HG03103 (cell line): ENCODE results near the gene ZNF771.
"Not testable (repeated sequence)": the region's sequence is repeated elsewhere in the genome, so short reads cannot be mapped to it uniquely, and the experiment has no call there.

ENCODE experiments used
- ATAC-seq: cut with Tn5 transposase; IDR thresholded peaks from one replicate; pipeline ENCODE4 v1.9.1; 2021; ENCODE audit warnings: low read depth; ENCODE audit not compliant: unreplicated experiment

ZNF771 gene

DNA sequence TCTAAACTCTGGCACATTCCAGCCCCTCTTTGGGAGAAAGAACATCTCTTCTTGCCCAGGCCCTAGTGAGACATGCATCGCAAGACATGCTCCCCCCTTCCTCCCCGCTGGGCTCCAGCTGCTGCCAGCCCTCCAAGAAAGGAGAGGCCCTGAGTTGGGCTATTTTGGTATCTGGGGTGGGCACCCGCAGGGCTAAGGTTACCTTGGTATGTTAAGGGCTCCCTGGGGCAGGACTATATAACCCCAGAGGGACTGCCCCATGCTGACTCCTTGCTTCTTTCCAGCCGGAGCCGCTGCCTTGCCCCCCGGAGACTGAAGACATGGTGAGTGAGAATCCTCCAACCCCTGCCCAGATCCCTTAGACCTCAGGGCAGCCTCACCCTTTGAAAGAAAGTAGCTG lies 32.9 kb upstream of the ZNF771 start, which contains the start of gene MYL11:
TSS of gene MYL11 (plus strand) at position 265 of the 400 bp plus-strand sequence. CDS start at position 321, 56 bp downstream.
- no peak for ATAC-seq

DNA sequence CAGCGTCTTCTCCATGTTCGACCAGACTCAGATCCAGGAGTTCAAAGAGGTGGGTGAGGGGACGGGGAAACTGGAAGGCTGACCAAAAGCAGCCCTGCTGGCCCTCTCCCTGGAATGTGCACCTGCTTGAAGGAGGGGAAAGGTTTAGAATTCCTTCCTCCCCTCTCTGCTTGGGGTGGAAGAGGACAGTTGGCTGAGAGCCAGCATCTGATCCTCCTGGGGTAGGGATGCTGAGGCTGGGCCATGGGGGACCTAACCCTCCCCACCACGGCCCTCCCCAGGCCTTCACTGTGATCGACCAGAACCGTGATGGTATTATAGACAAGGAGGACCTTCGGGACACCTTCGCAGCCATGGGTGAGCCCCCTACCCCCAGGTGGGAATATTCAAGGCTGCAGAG lies 31.5 kb upstream of the ZNF771 start:
- no peak for ATAC-seq

DNA sequence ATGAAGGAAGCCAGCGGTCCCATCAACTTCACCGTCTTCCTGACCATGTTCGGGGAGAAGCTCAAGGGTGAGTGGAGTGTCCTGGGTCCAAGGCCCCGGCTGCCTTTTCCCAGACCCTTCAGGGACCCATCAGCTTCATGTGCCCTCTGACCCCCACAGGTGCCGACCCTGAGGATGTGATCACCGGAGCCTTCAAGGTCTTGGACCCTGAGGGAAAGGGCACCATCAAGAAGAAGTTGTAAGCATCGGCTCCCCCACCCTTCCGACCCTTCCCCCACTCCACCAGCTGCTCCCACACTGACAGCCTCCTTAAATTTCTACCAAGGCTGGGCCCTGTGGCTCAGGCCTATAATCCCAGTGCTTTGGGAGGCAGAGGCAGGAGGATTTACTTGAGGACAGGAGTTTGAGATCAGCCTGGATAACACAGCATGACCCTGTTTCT lies 30.9 kb upstream of the ZNF771 start:
- ATAC-seq: no peak

DNA sequence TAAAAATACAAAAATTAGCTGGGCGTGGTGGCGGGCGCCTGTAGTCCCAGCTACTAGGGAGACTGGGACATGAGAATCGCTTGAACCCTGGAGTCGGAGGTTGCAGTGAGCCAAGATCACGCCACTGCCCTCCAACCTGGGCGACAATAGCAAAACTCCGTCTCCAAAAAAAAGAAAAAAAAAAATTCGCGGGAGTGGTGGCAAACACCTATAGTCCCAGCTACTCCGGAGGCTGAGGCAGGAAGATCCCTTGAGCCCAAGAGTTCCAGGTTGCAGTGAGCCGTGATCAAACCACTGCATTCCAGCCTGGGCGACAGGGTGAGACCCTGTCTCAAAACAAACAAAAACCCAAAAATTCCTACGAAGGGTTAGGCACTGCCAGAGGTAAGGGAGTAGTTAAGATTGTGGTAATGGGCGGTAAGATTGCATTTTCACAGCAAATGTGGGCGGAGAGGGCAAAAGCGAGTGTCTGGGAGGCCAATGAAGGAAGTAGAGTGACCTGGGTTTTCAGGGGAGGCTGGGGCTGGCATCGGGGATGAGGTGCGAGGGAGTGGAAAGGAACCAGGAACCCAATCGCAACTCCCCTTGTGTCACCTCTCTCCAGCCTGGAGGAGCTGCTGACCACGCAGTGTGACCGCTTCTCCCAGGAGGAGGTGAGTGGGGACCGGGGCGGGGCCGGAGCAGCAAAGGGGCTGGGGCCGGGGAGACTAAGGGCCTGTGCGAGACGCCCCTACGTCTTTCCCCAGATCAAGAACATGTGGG lies 30.2 kb upstream of the ZNF771 start:
- ATAC-seq: no peak

DNA sequence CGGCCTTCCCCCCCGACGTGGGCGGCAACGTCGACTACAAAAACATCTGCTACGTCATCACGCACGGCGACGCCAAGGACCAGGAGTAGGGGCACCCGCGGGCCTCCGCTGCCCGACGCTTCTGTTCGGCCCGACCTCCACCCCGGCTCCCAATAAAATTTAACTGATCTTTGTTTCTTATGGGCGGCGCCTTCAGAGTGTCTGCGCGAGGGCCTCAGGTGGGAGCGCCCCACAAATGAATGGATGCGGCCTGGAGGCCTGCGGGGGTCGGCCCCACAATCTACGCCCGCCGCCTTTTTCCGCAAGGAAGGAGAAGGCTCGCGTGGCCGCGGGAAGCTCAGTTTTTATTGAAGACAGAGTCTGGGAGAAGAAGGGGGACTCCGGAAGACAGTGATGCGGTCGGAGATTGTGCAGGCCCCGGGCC lies 29.6 kb upstream of the ZNF771 start:
- ATAC-seq: peak; percentile 13

DNA sequence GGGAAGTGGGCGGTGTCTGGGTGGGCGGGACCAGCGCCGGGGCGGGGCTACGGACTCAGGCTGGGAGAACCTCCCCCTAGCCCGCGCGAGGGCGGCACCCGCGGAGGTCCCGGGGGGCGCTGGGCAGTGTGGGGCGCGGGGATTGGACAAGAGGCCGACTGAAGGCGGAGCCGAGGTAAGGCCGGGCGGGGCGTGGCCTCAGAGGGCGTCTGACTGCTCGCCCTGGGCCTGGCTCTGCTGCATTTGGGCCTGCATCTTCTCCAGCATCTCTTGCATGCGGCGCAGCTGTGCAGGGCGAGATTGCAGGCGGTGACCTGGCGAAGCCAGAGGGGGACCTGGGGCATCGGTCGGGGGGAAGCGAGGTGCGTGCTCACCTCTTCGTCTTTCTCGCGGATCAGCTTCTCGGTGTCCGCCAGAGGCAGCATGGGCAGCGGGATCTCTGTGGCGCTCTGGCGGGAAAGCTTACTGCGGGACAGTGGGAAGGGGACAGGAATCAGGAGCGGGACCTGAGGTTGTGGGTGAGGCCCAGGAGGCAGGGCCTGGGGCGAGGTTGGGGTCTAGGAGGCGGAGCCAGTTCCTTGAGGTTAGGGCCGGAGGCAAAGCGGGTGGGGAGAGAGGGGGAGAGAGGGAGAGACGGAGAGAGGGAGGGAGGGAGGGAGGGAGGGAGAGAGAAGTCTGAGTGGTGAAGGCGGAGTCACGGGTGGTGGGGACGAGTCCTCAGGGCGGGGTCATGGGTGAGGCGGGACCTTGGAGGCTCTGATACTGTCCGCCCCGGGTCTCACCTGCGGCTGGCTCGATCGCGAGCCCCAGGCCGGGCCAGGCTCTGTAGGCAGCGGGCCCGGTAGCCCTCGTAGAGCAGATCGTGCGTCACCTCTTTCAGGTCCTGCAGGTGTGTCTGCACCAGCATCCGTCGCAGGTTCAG lies 28.9 kb upstream of the ZNF771 start:
- ATAC-seq: peak; percentile 78

DNA sequence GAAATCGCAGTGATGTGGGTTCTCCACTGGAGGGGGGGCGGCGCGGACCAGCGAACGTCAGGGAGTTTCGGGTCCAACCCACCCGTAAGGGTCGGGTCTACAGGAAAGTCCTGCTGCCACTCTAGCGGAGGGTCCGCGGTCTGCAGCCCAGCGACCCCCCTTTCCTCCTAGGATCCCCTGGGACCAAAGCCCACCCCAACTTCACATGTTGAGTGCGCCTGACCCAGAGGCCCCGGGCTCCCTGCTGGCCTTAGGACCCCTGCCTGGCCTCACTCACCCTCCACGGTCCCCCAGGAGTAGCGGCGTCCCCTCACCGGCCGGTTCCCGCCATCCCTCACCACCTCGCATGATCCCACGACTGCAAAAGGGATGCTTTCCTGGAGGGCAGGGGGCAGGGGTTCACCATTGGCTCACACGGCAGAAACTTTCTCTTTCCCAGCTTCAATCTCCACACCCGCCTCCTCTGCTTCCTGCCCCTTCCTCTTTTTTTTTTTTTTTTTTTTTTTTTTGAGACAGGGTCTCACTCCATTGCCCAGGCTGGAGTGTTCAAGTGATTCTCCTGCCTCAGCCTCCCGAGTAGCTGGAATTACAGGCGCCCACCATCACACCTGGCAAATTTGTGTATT lies 28.1 kb upstream of the ZNF771 start:
- ATAC-seq: peak; percentile 1

DNA sequence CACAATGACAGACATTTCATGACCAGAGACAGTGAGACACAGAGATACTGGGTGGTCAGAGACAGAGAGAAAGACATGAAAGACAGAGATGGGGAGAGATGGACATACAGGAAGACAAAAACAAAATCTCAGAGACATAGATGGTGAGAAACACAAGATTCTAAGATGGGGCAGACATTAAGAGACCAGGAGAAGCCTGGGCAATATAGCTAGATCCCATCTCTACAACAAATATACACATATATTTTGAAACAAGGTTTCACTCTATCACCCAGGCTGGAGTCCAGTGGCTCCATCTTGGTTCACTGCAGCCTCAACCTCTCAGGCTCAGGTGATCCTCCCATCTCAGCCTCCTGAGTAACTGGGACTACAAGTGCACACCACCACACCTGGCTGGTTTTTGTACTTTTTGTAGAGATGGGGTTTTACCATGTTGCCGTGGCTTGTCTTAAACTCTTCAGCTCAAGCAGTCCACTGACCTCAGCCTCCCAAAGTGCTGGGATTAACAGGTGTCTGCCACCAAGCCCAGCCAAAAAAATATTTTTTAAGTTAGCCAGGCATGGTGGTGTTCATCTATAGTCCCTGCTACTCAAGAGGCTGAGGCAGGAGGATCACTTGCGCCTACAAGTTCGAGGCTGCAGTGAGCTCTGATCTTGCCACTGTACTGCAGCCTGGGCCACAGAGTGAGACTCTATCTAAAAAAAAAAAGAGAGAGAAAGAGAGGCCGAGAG lies 27.2 kb upstream of the ZNF771 start:
- no peak for ATAC-seq

DNA sequence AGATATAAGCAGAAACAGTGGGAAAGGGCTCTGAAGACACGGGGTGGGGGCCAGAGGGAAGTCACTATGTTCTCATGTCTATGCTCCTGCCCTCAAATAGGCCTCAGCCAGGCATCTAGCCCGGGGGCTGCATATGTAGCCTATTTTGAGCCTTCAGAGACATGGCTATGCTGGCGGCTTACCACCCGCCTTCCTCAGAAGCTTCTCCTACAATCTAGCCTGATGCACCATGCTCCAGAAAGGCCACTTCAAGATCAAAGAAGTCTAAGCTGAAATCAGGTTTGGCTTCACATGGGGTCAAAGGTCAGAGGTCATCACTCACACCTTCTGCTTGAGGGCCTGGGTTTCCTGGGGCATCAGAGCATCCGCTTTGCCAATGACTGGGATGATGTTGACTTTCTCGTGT lies 26.6 kb upstream of the ZNF771 start:
- ATAC-seq: no peak

DNA sequence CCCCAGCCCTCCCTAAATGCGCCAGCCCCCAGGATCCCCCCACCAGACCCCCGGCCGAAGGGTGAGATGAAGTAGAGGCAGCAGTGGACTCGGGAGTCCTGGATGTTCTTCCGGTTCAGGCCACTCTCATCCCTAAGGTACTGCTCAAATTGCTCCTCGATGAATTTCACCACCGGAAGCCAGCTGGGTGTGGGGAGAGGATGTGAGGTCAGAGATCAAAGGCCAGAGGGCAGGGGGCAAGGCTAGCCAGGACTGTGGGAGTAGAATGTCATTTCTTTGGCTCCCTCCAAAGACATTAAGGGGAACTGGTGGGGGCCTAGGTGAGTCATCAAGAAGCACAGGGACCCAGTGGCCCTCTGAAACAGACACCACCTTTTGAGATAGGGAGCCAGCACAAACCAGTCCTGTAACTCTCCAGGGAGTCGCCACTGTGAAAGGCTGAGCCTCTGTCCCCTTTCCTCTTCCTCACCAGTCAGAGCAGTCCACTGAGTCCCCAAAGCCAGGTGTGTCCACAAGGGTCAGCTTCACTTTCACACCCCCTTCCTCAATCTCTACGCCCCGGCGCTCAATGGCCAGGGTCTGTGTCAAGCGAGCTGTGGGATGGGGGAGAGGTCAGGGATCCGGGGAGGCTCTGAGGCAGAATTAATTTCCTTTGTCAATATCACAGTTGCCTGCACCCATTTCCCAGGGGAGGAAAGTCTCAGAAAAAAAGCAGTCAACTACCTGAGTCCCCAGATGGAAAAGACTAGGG lies 25.9 kb upstream of the ZNF771 start:
- ATAC-seq: no peak

DNA sequence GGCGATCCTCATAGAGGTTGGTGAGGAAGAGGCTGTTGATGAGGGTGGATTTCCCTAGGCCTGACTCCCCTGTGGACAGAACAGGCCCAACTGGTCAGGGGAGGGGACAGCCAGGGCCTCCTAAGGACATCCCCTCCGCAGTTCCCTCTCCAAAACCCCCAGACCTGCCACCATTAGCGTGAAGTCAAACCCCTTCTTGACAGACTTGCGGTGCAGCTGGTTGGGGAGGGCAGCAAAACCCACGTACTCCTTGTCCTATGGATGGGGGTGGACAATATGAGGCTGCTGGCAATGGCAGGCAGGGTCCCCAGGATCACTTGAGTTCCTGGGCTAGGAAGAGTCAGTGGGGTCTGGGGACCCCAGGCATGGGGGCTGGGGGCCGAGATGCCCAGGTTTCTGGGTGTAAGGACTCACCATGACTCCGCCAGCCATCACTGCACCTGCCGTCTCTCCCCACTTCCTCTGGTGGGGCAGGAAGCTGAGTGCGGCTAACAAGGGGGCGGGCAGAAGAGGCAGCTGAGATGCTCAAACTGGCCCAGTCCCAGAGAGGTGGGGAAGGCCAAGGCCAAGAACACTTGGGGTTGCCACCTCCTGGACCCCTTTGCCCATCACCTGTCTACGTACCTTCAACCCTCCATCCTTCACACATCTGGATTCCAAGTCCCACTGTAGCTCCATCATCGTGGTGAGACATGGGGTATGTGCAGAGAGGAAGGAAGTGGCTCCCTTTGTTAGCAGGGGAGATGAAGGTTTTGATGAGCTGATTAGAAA lies 25.1 kb upstream of the ZNF771 start, which contains the start of gene SEPTIN1:
TSS of gene SEPTIN1 (minus strand) at position 451 of the 771 bp plus-strand sequence. CDS start at position 432, 19 bp downstream.
- ATAC-seq: no peak

DNA sequence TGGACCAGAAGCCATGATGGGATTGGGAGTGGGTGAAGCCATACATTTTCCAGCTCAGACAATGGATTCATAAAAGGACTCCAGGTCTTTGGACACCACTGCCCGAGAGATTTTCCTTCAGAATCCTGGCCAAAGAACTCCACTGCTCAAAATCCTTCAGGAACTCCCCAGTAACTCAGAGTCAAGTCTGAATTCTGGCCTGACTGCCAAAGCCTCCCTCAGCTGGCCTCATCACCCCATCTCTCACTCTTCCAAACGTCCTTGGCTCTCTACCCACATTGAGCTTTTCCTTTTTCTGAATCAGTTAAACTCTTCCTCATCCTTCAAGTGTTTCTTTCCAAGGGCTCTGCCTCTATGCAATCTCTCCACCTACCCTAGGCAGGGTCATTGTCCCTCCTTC lies 23.9 kb upstream of the ZNF771 start:
- ATAC-seq: no peak

DNA sequence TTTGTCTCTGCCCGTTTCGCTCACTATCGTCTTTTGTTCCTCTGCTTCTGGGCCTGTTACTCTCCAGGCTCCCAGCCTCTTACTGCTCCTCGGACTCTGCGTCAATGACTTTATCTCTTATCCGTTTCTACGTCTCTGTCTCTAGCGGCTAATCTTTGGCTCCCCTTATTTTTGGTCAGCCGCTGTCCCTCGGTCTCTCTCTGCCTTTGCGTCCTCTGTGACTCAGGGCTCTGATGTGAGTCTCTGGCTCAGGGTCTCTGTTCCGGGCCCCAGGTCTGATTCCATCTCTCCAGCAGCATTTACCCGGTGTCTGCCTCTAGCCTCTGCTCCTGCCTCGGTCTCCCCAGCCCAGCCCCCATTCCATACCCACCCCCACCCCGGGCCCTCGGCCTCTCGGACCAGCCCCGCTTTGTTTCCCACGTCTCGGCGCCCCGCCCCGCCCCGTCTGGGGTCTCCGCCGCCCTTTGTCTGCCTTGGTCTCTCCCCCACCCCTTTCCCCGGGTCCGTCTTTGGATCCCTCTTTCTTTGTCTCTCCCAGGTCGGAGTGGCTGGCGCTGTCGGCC lies 12.7 kb upstream of the ZNF771 start:
- no peak for ATAC-seq

DNA sequence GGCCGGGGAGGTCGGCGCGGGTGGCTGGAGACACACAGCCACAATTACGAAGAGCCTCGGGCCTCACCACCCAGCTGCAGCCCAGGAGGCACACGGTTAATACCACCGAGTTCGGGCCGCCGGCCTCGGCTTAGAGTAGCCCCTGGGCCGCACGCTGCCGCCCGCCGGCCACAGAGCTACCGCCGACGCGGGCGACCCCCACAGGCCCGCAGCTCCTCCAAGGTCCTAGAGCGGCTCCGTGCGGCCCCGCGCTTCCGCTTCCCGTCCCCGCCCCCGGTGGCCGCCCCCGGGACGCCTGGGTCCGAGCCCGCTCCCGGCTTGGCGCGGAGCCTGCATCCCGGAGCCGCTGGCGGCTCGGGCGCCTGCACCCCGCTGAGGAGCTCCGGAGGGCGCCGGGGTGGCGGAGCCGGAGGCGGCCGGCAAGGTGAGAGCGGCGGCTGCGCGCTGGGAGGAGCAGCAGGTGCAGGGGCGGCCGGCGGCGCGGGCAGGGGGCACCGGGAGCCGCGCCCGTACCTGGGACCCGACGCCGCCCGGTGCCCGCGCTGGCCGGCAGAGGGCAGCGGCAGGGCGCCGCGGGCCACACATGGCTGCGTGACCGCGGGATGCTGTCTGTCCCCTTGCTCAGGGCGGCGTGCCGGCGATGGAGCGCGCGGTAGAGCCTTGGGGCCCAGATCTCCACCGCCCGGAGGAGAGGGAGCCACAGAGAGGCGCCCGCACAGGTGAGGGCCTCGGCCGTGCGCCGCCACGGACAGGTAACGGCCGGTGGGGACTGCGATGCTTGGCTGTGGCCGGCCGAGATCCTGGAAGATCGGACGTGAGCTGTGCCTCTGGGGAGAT lies 12.0 kb upstream of the ZNF771 start, which contains the start of gene ZNF48:
TSS of gene ZNF48 (plus strand) at position 266 of the 837 bp plus-strand sequence. CDS start at position 641, 375 bp downstream.
- ATAC-seq: peak; percentile 53

DNA sequence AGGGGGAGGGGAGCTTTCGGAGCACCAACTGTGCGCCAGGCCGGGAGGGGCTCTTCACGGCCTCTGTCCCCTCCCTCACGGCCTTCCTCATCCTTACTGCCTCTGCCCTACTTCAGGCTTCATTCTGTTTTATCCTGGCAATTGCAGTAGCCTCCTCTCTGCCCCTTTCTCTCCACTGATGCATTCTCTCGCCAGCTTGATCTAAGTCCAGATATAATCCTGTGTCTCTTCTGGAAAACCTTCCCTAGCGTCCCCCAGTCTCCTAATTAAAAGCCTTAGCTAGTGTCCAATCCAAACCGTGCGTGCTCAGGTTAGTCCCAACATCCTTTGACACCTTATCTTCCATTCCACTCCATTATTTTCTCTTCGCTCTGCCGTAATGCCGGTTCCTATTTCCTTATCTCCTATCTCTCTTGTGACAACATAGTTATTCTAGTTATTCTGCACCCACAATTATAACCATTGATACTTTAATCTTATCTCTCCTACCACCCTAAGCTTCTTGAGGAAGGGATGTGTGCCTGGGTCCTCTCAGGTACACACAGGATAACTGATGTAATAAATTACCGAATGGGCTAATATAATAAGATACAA lies 11.3 kb upstream of the ZNF771 start:
- ATAC-seq: no peak

DNA sequence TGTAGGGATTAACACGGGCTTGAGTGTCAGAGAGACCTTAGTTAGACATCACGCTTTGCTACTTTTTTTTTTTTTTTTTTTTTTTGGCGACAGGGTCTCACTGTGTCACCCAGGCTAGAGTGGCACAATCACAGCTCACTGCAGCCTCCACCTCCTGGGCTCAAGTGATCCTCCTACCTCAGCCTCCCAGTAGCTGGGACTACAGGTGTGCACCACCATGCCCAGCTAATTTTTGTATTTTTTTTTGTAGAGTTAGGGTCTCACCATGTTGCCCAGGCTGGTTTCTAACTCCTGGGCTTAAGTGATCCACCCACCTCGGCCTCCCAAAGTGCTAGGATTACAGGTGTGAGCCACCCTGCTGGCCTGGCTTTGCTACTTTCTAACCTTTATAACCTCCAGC lies 10.8 kb upstream of the ZNF771 start:
- ATAC-seq: not testable (repeated sequence)

DNA sequence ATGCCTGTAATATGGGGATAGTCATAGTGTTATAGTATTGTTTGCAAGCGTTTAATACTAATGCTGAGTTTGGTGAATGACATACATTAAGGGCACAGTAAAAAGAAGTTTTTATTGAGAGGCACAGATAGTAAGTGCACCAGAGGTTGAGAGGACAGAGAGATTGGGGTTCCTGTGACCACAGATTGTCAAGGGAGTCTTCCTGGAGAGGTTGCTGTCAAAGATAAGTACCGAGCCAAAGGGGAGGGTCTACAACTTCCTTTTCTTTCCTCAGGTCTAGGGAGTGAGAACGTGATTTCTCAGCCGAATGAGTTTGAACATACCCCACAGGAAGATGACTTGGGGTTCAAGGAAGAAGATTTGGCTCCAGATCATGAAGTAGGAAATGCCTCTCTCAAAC lies 10.3 kb upstream of the ZNF771 start:
- no peak for ATAC-seq
